GM18873 (cell line): ENCODE measurements around the gene HOXB3.

Source experiments
- ATAC-seq: cut with Tn5 transposase; IDR thresholded peaks from one replicate; pipeline ENCODE4 v1.9.1; 2021; ENCODE audit warnings: mild to moderate bottlenecking, moderate library complexity, moderate number of reproducible peaks; ENCODE audit not compliant: unreplicated experiment, low FRiP score

The HOXB3 gene

DNA sequence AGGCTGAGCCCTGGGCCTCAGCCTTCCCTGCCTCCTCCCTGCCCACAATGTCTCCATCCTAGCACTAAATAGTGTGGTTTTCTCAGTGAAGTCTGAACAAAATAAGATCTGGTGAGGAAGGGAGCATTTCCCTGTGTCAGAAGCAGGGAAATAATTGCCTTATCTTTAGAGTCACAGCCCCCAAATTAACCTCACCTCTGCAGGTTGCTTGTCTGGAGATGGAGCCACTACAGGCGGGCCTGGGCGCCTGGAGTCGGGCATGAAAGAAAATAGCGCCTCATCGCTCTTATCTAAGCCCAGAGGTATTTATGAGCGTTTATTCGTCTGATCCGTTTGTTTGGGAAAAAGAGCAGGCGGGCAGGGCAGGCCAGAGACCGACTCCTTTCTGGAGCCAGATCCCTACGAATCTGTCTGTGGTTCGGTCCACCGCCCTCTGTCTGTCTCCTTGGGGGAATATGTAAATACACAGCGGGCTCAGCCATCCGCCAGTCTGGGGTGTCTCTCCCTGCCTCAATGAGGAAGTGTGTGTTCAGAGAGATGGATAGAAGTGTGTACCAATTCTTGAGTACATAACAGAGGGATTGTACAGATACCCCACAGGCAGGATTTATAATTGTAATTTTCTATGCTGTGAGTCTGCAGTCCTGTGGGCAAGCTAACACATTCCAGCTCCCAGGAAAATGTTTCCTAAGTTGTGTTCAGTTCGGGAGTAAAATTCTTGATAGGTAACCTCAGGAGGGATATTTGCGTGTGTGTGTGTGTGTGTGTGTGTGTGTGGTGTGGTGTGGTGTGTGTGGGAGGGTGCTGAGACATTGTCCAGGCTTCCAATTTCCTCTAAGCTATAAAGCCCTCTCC, 10.4 kb upstream of the HOXB3 start:
- no peak for ATAC-seq

DNA sequence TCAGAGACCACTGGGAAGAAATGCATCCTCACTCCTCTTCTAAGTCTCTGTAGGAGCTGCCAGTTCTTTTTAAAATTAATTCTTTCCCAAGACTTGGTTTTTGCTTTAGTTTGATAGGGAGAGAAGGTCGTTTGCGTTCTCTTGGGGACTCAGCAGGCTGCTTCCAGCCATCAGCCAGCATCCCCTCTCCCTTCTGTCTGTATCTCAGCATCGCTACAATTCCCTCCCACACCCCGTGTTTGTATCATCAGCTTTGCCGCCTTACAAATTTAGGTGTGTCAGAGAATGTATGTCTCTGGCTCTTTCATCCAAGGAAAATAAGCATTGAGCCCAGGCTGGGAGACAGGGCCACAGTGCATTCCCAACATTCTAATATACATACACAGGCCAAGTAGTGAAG, 9.3 kb upstream of the HOXB3 start:
- no peak for ATAC-seq

DNA sequence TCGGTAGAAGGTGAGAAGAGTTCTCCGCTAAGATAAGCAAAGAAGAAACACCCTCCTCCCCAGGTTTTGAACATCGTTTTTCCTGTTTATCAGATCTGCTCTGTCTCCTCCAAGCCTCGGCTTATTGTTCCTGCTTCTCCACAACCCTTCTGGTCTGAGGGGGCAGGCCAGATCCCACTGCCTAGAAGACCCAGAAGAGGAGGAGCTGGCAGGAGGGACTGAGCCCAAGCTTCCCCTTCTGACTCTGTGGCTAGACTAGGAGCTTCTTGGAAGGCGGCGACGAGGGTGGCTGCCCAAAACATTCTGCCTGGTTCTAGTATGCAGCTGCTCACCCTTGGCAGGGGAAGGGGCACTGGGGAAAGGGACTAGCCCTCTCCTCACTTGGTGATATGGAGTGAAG, 8.7 kb upstream of the HOXB3 start:
- ATAC-seq, result no peak

DNA sequence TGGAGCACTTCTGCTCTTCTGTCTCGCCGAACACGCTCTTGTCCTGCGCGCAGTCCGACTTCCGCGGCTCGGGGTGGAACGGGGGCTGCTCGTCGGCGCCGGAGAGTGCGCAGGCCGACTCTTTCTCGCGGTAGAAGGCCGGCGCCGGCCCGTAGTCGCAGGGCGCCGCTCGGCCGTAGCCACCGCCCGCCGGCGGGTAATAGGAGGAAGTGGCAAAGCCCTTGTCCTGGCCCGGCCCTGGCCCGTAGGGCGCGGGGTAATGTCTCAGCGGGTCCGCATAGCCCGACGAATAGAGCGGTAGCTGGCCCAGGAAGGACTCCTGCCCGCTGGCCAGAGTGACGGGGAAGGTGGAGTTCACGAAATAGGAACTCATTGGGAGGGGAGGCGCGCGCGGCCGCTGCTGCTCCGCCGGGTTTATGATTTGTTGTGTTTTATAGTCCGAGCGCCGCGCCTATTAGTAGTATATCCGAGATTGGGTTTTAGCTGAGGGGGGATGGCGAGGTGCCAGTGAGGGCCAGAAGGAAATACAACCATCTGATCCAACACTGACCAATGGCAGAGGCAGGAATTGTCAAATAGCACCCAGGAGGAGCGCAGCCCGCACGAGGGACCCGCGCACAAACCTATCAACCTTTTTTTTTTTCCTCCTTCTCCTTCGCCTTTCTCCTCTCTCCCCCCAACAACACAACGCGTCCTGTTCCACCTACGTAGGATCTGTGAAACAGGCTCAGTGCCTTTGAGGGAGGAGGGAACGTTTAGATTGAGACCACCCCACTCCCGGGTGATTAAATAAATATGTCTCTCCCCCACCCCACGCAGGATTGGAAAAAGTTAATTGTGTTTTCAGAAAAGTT, 8.0 kb upstream of the HOXB3 start:
- ATAC-seq, result no peak

DNA sequence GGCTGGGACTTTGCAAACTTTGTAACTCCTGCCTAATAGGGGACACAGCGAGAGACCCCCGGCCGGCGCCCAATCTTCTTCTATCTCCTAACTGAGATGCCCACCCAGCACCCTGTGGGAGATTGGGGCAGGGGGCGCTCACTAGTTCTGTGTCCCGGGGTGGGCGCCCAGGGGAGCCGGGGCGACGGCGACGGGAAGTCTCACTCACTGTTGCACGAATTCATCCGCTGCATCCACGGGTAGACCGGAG, 7.4 kb upstream of the HOXB3 start:
- ATAC-seq, result no peak

DNA sequence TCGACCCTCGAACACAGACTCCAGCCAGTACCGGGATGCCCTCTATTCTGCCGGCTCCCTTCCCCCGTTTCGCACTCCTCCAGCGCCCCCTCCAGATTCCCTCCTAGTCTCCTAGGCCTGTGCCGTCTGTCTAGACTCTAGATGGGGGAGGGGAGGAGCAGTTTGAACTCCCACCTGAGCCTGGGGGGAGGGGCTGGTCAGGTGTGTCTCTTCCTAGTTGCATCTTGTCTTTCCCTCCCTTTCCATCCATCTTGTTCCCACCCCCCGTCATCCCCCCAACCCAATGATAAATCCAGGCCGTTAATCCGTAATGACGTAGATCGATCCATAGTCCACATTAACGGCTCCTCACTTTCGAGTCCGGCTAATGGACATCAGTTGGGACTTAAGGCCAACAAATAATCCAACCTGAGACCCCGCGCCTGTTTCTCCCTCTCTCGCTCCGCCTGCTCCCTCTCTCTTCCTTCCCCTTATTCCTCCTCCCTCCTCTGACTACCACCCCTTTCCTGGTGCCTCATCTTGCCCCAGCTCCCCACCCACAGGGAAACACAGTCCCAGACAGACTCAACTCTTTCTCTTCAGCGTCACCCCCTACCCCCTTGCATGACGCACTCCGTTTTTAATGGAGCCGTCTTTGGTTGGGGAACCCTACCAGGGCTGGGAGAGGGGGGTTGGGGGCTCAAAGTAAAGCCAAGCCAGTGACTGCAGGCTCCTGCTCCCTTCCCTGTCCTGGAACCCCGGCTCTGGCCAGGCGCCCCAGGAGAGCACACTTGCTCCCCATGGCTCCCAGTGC, 6.9 kb upstream of the HOXB3 start:
- no peak for ATAC-seq

DNA sequence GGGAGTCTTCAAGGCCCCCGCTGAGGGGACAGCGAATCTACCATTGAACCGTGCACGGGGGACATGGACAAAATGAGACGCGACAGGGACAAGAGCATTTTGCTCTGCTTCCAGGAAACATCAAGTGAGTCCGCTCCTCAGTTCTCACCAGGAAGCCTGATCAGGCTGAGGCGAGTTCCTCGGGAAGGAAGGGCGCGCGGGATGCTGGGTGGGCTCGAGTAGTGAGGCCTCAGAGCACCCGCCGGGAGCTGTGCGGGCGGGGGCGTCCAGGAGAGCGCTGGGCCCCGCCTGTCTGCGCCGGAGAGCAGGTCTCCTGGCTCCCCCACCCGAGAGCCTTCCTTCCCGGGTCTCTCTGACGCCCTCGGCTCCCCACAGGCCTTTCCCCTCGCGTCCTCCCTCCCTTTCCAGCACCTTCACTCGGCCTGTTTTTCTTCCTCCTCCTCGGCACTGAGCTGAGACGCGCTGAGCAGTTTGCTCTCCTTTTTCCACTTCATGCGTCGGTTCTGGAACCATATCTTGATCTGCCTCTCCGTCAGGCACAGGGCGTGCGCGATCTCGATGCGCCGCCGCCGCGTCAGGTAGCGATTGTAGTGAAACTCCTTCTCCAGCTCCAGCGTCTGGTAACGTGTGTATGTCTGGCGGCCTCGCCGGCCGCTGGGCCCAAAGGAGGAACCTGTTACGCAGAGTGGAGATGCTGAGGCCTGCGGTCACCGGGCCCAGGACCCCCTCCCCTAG, 6.1 kb upstream of the HOXB3 start:
- ATAC-seq, result no peak

DNA sequence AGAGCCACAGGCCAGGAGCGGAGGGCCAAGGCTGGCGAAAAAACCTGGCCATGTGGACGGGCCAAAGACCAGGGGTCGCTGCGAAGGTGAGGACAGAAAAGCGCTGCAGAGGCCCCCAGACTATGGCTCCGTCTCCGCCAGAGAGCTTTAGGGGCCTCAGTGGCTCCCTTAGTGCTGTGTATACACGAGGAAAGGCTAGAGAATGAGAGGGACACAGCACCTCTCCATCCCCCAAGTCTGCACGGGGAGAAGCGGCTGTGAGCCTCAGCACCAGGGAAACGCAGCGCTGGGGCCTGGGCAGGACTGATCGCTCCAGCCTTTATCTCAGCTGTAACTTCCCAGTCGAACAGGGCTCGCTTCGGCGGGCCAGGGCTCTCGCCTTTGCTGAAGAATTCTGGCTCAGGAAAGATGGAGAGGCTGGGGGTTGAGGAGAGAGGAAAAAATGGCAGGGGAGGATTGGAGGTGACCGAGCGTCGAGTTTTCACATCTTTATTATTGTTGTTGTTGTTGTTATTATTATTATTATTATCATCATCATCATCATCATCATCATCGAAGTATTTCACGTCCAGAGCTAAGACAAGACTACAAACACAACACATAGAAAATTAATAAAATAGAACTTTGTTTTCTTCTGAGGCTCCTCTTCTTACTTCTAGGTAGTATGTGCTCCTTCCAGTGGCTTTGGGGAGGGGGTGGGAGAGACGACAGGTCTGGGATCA, 5.4 kb upstream of the HOXB3 start:
- ATAC-seq, result no peak

DNA sequence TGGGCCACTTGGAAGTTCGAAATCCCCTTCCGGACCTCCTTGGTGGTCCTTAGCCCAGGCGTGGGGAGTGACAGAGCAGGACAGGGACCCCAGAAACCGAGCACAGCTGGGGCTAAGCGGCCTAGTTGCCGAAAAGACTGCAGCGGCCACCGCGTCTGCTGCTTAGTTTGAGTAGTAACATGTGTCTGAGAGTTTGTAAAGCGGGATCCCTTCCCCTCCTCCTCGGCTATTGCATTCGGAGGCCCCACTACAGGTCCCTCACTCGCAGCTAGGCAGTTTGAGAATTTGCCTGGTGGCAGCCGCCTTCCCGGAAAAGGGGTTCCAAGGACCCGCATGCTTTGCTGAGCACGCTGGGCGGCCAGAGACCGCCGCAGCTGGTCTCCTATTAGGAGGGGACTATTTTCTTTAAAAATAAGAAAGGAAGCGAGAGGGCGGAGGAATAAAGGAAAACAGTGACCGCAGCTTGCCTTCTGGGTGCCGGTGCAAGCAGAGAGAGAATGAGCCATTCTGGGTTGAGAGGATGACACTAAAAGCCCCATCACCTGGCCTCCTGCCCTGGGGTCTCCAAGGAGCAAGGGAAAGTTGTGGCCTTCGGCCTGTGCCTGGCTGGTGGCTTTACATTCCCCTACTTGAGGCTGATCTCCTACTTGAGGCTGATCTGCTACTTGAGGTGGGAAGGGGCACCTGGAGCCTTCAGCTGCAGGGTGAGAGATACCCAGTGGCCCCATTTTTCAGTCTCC, 4.7 kb upstream of the HOXB3 start:
- no peak for ATAC-seq

DNA sequence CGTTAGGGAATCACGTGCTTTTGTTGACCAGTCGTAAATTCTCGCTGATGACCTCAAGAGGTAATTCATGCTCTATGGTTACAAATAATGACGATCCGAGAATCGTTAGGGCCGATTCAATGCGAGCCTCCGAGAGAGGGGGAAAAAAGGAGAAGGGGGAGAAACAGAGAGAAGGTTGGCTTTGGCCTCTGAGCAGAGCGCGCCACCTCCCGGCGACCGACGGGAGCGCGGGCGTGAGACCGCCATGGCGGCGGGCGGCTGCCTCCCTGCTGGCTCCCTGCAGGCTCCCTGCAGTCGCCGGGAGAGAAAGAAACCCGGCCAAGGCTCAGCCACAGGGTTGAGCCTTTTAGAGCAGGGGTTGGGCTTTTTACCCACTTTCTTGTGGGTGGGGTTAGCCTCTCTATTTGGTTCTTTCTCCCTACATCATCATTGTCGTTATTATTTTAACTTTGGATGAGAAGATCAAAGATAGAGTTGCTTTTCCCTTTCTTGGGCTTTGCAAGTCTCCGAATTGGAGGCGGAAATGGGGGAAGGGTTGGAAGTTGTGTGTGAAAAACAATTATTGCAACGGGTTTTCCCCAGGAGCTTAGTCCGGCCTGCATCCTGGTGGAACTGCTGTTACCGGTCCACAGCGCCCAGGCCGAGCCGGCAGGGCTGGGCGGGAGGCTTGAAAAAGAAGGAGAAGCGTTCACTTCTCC, 3.9 kb upstream of the HOXB3 start:
- ATAC-seq, result no peak

DNA sequence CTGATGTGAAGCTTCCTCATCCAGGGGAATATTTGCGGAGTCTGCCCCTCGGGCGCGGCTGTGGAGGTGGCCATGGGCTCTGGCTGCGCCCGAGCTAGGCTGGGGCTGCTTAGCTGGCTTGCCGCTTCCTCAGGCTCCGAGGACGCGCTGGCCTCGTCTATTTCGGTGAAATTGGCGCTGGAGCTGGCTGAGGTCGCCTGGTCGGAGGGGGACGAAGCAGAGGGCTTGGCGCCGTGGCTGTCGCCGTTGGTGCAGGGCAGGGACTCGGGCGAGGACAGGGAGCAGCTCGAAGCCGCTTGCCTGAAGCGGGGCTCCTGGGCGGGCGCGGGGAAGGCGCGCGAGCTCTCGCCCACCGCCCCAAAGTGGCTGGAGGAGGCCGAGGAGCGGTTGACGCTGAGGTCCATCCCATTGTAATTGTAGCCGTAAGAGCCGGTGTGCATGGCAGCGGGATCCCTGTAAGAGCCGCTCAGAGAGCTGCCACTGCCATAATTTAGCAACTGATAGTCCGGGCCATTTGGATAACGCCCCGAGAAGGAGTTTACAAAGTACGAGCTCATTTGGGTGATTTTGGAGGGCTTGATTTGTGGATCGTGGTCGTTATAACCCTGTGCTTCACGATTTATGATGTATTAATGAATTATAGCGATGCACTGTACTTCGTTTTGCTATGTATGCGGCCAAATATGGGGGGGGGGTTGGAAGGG, 3.2 kb upstream of the HOXB3 start, which contains the start of gene HOXB5:
HOXB5 (minus strand) TSS at position 654 of the 704 bp plus-strand sequence; CDS start at position 557, 97 bp downstream.
- ATAC-seq, result no peak

DNA sequence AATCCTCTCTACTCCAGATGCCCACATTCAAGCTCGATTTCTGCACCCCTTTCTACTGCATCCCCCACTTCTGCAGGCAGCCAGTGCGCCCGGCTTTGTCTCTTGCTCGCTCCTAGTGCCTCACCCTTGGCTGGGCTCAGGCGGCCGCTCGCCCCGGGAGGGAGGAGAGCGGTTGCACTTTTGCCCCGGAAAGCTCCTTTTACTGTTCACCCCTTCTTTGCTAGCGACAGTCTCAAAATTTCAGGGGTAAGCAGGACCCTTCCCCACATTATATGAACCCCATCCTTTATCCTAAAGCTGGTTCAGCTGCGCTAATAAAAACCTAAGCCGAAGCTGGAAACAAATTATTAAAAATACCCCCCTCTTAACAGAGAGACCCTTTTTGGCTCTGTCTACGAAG, 2.5 kb upstream of the HOXB3 start:
- ATAC-seq, result no peak

DNA sequence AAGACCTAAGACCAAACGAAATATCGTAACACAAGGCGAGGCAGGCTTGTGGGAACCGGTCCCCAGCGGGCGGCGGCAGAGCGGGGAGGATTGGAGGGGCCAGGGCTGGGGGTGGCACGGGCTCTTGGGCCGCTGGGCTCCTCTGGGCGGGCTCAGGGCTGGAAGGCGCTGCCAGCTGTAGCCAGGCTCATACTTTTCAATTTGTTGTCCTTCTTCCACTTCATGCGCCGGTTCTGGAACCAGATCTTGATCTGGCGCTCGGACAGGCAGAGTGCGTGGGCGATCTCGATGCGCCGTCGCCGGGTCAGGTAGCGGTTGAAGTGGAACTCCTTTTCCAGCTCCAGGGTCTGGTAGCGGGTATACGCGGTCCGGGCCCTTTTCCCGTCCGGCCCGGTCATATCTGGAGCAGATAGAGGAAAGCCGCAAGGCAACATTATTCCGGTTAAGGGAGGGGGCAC, 2.0 kb upstream of the HOXB3 start:
- ATAC-seq, result no peak

DNA sequence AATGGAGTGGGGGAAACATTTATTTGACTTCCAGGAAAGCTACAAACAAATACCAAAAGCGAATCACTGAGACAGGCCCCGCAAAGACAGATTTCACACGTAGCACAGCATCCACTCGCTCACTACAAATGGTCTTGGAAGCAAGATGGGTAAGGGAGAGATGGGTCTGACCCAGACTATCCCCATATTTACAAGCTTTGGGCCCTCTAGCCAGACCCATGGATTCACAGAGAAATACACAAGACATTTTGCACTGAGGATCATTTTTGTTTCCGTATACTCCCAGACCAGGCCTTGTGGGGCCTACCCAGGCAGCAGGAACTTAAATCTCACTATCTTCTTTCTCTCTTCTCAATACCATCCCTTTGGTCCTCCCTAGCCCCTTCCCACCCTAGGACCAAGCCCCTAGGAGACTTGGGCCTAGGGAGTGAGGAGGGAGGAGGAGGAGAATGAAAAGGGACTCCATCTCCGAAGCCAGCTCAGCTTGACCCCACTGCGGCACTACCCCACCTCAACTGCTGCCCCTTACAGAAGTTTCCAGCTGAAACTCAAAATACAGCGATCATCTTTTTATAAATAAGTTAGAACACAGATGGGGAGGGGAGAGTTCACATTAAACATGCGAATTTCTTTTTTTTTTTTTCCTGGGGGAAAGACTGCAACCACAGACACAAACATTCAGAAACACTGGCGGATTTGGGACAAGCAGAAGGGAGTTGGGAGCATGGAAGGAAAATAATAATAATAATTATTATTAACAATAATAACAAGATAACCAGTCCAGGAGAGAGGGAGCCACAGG, 1.4 kb upstream of the HOXB3 start:
- ATAC-seq, result no peak

DNA sequence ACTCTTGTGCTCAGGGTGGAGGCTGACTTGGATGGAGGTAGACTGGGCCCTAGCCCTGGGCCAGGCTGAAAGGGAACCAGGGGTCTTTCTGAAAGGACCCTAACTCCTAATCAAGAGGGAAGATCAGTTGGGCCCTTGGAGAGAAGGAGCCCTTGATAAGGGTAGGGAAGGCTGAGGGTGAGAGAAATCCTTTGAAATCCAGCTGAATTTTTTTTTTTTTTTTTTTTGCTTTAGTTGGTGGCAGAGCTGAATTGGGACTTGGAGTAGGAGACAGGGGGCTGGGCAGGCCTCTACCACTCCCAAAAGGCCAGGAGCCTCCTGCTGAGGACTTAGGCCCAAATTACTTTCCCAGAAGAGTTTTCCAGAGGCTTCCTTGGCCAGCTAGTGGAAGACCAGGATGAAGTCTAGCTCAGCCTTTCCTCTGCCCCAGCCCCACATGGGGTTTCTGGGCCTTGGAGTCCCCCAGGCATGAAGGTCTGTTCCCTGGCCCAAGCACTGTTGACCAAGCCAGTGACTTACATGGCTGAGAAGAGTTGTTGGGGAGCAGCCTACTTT, 643 bp upstream of the HOXB3 start:
- ATAC-seq, result no peak

DNA sequence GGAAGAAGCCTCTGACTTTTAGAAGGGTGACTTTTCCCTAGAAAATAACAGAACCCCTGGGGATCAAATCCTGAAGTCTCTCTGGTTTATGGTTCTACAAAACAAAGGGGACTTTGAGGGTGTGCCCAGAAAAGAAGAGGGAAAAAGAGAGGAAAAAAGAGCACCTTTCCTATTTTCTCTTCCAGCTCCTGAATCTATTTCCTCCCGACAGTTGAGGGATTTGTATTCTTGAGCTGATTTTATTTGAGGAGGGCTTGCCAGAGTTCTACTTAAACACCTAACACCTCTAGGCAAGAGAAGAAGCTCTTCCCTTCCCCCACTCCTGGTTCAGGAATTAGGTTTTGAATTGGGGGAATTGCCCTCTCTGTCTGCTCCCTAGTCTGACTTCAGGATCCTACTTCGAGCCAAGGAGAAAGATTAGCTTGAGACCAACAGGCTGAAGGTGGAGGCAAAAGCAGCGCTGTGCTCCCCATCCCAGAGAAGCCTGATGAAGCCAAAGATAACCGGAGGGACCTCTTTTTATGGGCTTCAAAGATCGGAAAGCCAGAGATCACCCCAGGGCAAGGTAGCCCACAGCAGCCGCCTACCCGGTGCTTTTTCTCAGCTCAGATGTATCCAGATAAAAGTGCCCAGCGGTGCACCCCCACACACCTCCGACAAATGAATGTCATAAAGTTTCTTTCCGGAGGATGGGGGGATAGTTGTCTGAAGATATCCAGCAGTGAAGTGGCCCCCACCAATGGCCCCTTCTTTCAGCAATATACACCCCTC, 796 bp downstream of the HOXB3 start:
- ATAC-seq, result no peak
